NT2/D1 (cell line): ENCODE data around the gene LCN1.

ENCODE experiments used
- SUZ12 ChIP-seq: IDR thresholded peaks from 2 replicates; pipeline ENCODE4 v1.6.1; 2011; ENCODE audit not compliant: insufficient read length, insufficient read depth; ENCODE audit errors: extremely low read depth
- YY1 ChIP-seq: IDR thresholded peaks from 2 replicates; pipeline ENCODE4 v1.6.1; 2011; ENCODE audit not compliant: insufficient read length, insufficient read depth
- ZNF274 ChIP-seq: IDR thresholded peaks from 2 replicates; pipeline ENCODE4 v1.6.1; 2011; ENCODE audit warnings: mild to moderate bottlenecking, low read depth, low read length

DNA sequence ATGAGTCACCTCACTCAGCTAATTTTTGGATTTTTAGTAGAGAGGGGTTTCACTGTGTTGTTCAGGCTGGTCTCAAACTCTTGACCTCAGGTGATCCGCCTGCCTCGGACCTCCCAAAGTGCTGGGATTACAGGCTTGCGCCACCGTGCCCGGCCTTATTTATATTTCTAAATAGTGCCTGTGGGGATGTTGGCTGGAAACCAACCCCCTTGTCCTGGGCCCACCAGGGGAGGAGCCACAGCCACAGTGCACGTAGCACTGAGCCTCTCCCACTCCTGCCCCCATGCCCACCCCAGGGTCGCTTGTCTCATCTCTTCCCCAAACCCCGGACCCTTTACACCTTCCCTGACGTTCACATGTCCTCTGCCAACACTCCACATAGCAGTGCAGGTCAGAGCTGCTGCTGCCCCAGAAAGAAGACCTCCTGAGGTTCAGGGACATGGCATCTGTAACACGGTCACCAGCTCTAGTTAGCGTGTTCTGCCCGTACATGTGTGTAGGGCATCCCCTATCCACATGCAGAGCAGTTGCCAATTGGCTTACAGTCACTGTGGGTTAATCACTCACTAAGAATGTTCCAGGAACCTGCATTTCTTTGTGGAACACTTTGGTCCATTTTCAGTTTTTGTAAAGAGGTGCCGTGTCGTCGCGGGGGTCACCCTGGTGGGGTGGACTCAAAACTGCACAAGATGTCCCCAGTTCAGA lies 30.9 kb upstream of the LCN1 start:
- TF ChIP-seq ZNF274 (no peak), YY1 (no peak), SUZ12 (no peak)
